Osteoblast (primary cell): ENCODE results near the gene GDF11. TPM values are rescaled to one million over a fixed set of nuclear protein-coding genes. Genes with fewer than 3 reads are reported as not detected.
A peak's percentile ranks its signal among the peaks of the same experiment; 100 is the strongest.

Experiments used
- DNase-seq: peaks from one replicate; pipeline ENCODE4 v3.0.0; 2011; ENCODE audit warnings: low spot score, mixed read lengths; ENCODE audit not compliant: insufficient read length; ENCODE audit errors: missing footprints
- H2AFZ ChIP-seq: 2 replicates; pipeline ENCODE4 v1.6.0; 2011; ENCODE audit warnings: mild to moderate bottlenecking, low read length
- H3K27ac ChIP-seq: 2 replicates; pipeline ENCODE4 v1.5.1; 2011; ENCODE audit warnings: mild to moderate bottlenecking, low read depth, low read length, moderate library complexity
- H3K27me3 ChIP-seq: 2 replicates; pipeline ENCODE4 v1.6.0; 2012; ENCODE audit warnings: mild to moderate bottlenecking, control low read depth, inconsistent platforms, low read length, moderate library complexity; ENCODE audit not compliant: insufficient read depth
- H3K36me3 ChIP-seq: 2 replicates; pipeline ENCODE4 v1.5.1; 2011; ENCODE audit warnings: mild to moderate bottlenecking, low read length, control low read depth, moderate library complexity; ENCODE audit not compliant: insufficient read depth
- H3K4me1 ChIP-seq: 2 replicates; pipeline ENCODE4 v1.5.1; 2011; ENCODE audit warnings: mild to moderate bottlenecking, low read length, control low read depth, moderate library complexity; ENCODE audit not compliant: insufficient read depth
- H3K4me2 ChIP-seq: 2 replicates; pipeline ENCODE4 v1.6.0; 2011; ENCODE audit warnings: mild to moderate bottlenecking, low read length; ENCODE audit not compliant: insufficient read depth
- H3K4me3 ChIP-seq: fragments of 200-600 bp; sonication (generic); 3 replicates; pipeline ENCODE4 v1.5.1; 2012; ENCODE audit warnings: mild to moderate bottlenecking, low read length, inconsistent platforms; ENCODE audit not compliant: insufficient read depth
- H3K79me2 ChIP-seq: 2 replicates; pipeline ENCODE4 v1.6.0; 2012; ENCODE audit warnings: mild to moderate bottlenecking, low read length, control low read depth, inconsistent platforms; ENCODE audit not compliant: insufficient read depth
- H3K9me3 ChIP-seq: 2 replicates; pipeline ENCODE4 v1.5.1; 2011; ENCODE audit warnings: low read depth, low read length, control low read depth
- H4K20me1 ChIP-seq: 2 replicates; pipeline ENCODE4 v1.6.0; 2012; ENCODE audit warnings: mild to moderate bottlenecking, low read length, control low read depth; ENCODE audit not compliant: insufficient read depth
- CTCF ChIP-seq: IDR thresholded peaks from 2 replicates; pipeline ENCODE4 v1.5.1; 2011; ENCODE audit warnings: mild to moderate bottlenecking, low read depth, low read length, moderate library complexity; ENCODE audit errors: extremely low read depth
- total RNA-seq: library from RNA; depleted of rRNA; stranded (reverse); fragments of >200 nt; gene quantifications from 2 replicates; pipeline ENCODE4 v1.2.3, GENCODE V29; 2012

Gene GDF11
- total RNA-seq, 1 donor, result 4.3 TPM

GRCh38 chr12:55733021-55733555 is 9.8 kb upstream of the GDF11 start:
- Histone ChIP-seq H2AFZ (no peak overlapping the region), H4K20me1 (peaks cover 3% of the 10 kb centered on the region), H3K27ac (no peak overlapping the region), H3K27me3 (no peaks in the 10 kb centered on the region), H3K36me3 (no peaks in the 10 kb centered on the region), H3K4me2 (no peak overlapping the region), H3K9me3 (no peaks in the 10 kb centered on the region), H3K4me1 (peaks cover 25% of the 10 kb centered on the region), H3K4me3 (no peak overlapping the region), H3K79me2 (peaks cover 26% of the 10 kb centered on the region)
- TF ChIP-seq CTCF, result no peak
- DNase-seq, result peak; percentile 78

- no peak for DNase-seq
- no peak for TF ChIP-seq CTCF
- Histone ChIP-seq H3K9me3 (no peaks in the 10 kb centered on the region), H2AFZ (no peak overlapping the region), H3K4me2 (no peak overlapping the region), H3K79me2 (peaks cover 20% of the 10 kb centered on the region), H3K36me3 (no peaks in the 10 kb centered on the region), H3K27ac (no peak overlapping the region), H3K4me1 (peaks cover 30% of the 10 kb centered on the region), H4K20me1 (peaks cover 3% of the 10 kb centered on the region), H3K27me3 (no peaks in the 10 kb centered on the region), H3K4me3 (no peak overlapping the region)
Measured at GRCh38 chr12:55733858-55734257, 9.1 kb upstream of the GDF11 start.

- DNase-seq, result no peak
- H3K4me2 ChIP-seq, result no peak overlapping the region
- no peak overlapping the region for H2AFZ ChIP-seq
- peaks cover 20% of the 10 kb centered on the region for H3K79me2 ChIP-seq
- no peaks in the 10 kb centered on the region for H3K36me3 ChIP-seq
- peaks cover 3% of the 10 kb centered on the region for H4K20me1 ChIP-seq
- H3K27ac ChIP-seq, result no peak overlapping the region
- no peak overlapping the region for H3K4me3 ChIP-seq
- TF ChIP-seq CTCF, result no peak
- no peaks in the 10 kb centered on the region for H3K9me3 ChIP-seq
- peaks cover 27% of the 10 kb centered on the region for H3K4me1 ChIP-seq
- no peaks in the 10 kb centered on the region for H3K27me3 ChIP-seq
Measured at GRCh38 chr12:55734595-55734994, 8.3 kb upstream of the GDF11 start.

GRCh38 chr12:55736076-55736475 is 6.8 kb upstream of the GDF11 start:
- Histone ChIP-seq H3K4me2 (no peak overlapping the region), H2AFZ (no peak overlapping the region), H3K79me2 (peaks cover 8% of the 10 kb centered on the region), H3K9me3 (no peaks in the 10 kb centered on the region), H3K36me3 (no peaks in the 10 kb centered on the region), H3K27ac (no peak overlapping the region), H3K27me3 (no peaks in the 10 kb centered on the region), H4K20me1 (peaks cover 3% of the 10 kb centered on the region), H3K4me3 (no peak overlapping the region), H3K4me1 (peaks cover 17% of the 10 kb centered on the region)
- no peak for DNase-seq
- TF ChIP-seq CTCF, result no peak
